Measurements from ENCODE around the gene RIN3. TPM values are rescaled to one million over a fixed set of nuclear protein-coding genes. Genes with fewer than 3 reads are reported as not detected.

RIN3 gene
- total RNA-seq, 1 donor from 2014 or later: 28.0 TPM

DNA sequence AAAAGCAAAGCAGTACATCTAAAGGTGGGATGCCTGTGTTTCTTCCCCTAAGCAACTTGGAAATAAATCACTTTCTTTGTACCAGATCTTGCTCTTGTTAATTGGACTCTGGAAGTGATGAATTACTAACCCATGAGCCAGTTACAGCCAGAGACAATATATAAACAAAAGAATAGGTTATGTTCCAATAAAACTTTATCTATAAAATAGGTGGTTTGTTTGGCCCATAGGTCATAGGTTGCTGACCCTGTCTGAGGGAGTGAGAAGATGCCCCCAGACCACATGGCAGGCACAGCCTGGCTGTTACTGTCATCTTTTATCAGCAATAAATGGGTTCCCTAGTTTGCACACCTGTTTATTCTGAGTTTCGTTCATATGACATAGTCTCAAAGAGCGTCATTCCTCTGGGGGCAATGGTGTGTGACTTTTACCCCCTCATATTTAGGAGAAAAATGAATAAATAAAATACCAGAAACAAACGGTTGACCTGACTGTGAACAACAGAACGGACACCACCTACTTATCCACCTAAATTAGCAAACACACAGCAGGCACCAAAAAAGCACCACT lies 224.1 kb downstream of the RIN3 start:
- H3K4me1 ChIP-seq (ENCODE audit: insufficient read depth, low read length): no peaks in the 10 kb centered on the region
- H3K4me3 ChIP-seq (ENCODE audit: insufficient read depth, low read depth, low read length): no peak overlapping the region
- no peaks in the 10 kb centered on the region for H3K36me3 ChIP-seq (ENCODE audit: insufficient read depth, low read length)
- FAIRE-seq: no peak
- H3K79me2 ChIP-seq (ENCODE audit: insufficient read depth, low read length): no peaks in the 10 kb centered on the region
- Mint-ChIP-seq H3K27ac (ENCODE audit: unreplicated experiment) (no peak overlapping the region), H3K27me3 (ENCODE audit: low read depth, unreplicated experiment) (no peaks in the 10 kb centered on the region), H3K4me1 (ENCODE audit: low read depth, unreplicated experiment) (peaks cover 7% of the 10 kb centered on the region), H3K4me3 (ENCODE audit: unreplicated experiment) (no peak overlapping the region), H3K9me3 (ENCODE audit: unreplicated experiment) (peaks cover under 1% of the 10 kb centered on the region), H3K36me3 (ENCODE audit: low read depth, unreplicated experiment) (peaks cover 23% of the 10 kb centered on the region)
- peaks cover 65% of the 10 kb centered on the region for H4K20me1 ChIP-seq (ENCODE audit: insufficient read depth, low read length)
- no peak for DNase-seq (ENCODE audit: low read depth)
- no peak for TF ChIP-seq EZH2 (IDR thresholded peaks at IDR 0.05; ENCODE audit: insufficient read depth, low read length)
- TF ChIP-seq, protein P1, sequence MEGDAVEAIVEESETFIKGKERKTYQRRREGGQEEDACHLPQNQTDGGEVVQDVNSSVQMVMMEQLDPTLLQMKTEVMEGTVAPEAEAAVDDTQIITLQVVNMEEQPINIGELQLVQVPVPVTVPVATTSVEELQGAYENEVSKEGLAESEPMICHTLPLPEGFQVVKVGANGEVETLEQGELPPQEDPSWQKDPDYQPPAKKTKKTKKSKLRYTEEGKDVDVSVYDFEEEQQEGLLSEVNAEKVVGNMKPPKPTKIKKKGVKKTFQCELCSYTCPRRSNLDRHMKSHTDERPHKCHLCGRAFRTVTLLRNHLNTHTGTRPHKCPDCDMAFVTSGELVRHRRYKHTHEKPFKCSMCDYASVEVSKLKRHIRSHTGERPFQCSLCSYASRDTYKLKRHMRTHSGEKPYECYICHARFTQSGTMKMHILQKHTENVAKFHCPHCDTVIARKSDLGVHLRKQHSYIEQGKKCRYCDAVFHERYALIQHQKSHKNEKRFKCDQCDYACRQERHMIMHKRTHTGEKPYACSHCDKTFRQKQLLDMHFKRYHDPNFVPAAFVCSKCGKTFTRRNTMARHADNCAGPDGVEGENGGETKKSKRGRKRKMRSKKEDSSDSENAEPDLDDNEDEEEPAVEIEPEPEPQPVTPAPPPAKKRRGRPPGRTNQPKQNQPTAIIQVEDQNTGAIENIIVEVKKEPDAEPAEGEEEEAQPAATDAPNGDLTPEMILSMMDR (IDR thresholded peaks at IDR 0.05; ENCODE audit: insufficient read depth, low read depth, low read length): no peak
- no peaks in the 10 kb centered on the region for H3K9me3 ChIP-seq (ENCODE audit: insufficient read depth, low read depth, low read length)
- no peaks in the 10 kb centered on the region for H3K27me3 ChIP-seq (ENCODE audit: insufficient read depth, low read length)
- H3K9ac ChIP-seq (ENCODE audit: low read length): no peak overlapping the region
- H3K4me2 ChIP-seq (ENCODE audit: low read length): no peak overlapping the region
- no peak overlapping the region for H2AFZ ChIP-seq (ENCODE audit: low read depth, low read length)
- H3K27ac ChIP-seq (ENCODE audit: low read depth, low read length): no peak overlapping the region

Other genes starting within 250 kb of the RIN3 start
- not detected in 2 replicates for gene SLC24A4, start 190.6 kb upstream of the RIN3 start, total RNA-seq
- 232 and 278 TPM in 2 replicates for gene LGMN, start 234.8 kb downstream of the RIN3 start, total RNA-seq

Measured in astrocyte (in vitro differentiated cells and primary cell).